Mesodermal cell (in vitro differentiated cells): Measurements from ENCODE around the gene NSUN6.

ENCODE experiments used
- H3K27ac ChIP-seq: 2 replicates; pipeline ENCODE4 v1.7.0; 2013; ENCODE audit warnings: mild to moderate bottlenecking, low read depth, low read length, moderate library complexity; ENCODE audit not compliant: severe bottlenecking
- H3K36me3 ChIP-seq: 2 replicates; pipeline ENCODE4 v1.7.1; 2013; ENCODE audit warnings: mild to moderate bottlenecking, low read length, moderate library complexity; ENCODE audit not compliant: control insufficient read depth, insufficient read depth
- H3K4me1 ChIP-seq: one replicate; pipeline ENCODE4 v1.7.1; 2013; ENCODE audit warnings: mild to moderate bottlenecking, low read length; ENCODE audit not compliant: insufficient read depth, control insufficient read depth, poor library complexity, severe bottlenecking
- H3K4me3 ChIP-seq: 2 replicates; pipeline ENCODE4 v1.7.0; 2013; ENCODE audit warnings: low read length, control low read depth, mild to moderate bottlenecking; ENCODE audit not compliant: insufficient read depth, poor library complexity, severe bottlenecking; ENCODE audit errors: extremely low read depth
- H3K9me3 ChIP-seq: 2 replicates; pipeline ENCODE4 v1.7.1; 2013; ENCODE audit warnings: mild to moderate bottlenecking, low read length, moderate library complexity; ENCODE audit not compliant: control insufficient read depth
- WGBS, 2 experiments: methylation state at CpG; one replicate each; pipeline ENCODE4 v1.1.5; 2013; ENCODE audit warnings: missing lambda C conversion rate in 2 of 2; ENCODE audit not compliant: insufficient coverage in 2 of 2; 5-methylcytosine and 5-hydroxymethylcytosine counted together

Gene NSUN6

GRCh38 chr10:18501198-18501597 lies 150.2 kb downstream of the NSUN6 start:
- H3K27ac ChIP-seq: no peak overlapping the region
- peaks cover 4% of the 10 kb centered on the region for H3K4me1 ChIP-seq
- 86 to 100% methylated on average over 1 of the region's 3 CpGs for WGBS, 2 experiments

DNA sequence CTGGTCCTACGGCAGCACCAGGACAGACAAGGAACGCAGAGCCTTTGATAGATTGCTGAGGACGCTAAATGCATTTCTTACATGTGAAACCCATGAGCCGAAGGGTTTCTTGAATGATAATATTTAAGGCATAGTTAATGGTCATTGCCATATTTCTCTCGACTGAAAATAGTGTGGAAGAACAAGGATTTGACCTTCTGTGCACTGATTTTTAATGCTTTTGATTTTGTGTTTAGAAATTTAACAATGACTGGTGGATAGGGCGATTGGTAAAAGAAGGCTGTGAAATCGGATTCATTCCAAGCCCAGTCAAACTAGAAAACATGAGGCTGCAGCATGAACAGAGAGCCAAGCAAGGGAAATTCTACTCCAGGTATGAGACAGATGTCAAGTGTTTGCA lies 150.8 kb downstream of the NSUN6 start:
- Histone ChIP-seq H3K36me3 (no peaks in the 10 kb centered on the region), H3K9me3 (no peaks in the 10 kb centered on the region), H3K4me3 (no peak overlapping the region), H3K27ac (no peak overlapping the region), H3K4me1 (peaks cover 4% of the 10 kb centered on the region)
- 83 to 92% methylated on average over 6 to 7 of the region's 7 CpGs for WGBS, 2 experiments

More at GRCh38 chr10:18501198-18501597, 150.2 kb downstream of the NSUN6 start:
- H3K9me3 ChIP-seq: no peaks in the 10 kb centered on the region
- no peak overlapping the region for H3K4me3 ChIP-seq
- H3K36me3 ChIP-seq: no peaks in the 10 kb centered on the region

- 97% methylated on average over 4 of the region's 4 CpGs; no CpG with 5 or more reads in 1 of the 2 experiments for WGBS, 2 experiments
- H3K36me3 ChIP-seq: no peaks in the 10 kb centered on the region
- no peaks in the 10 kb centered on the region for H3K9me3 ChIP-seq
- peaks cover 4% of the 10 kb centered on the region for H3K4me1 ChIP-seq
- H3K4me3 ChIP-seq: no peak overlapping the region
- H3K27ac ChIP-seq: no peak overlapping the region
Observed at GRCh38 chr10:18498998-18499397, 152.4 kb downstream of the NSUN6 start.

GRCh38 chr10:18497806-18498369 lies 153.5 kb downstream of the NSUN6 start:
- no peak overlapping the region for H3K4me3 ChIP-seq
- no peaks in the 10 kb centered on the region for H3K36me3 ChIP-seq
- 70 to 88% methylated on average over 3 to 5 of the region's 8 CpGs for WGBS, 2 experiments
- H3K9me3 ChIP-seq: no peaks in the 10 kb centered on the region
- H3K27ac ChIP-seq: no peak overlapping the region
- peaks cover 4% of the 10 kb centered on the region for H3K4me1 ChIP-seq
